Measurements from ENCODE around the gene PIP4K2B. TPM values are rescaled to one million over a fixed set of nuclear protein-coding genes. Genes with fewer than 3 reads are reported as not detected.

The PIP4K2B gene
- polyA plus RNA-seq, 1 donor from 2014 or later = 164 TPM

GRCh38 chr17:38731526-38732294 is 67.6 kb downstream of the PIP4K2B start:
- no peaks in the 10 kb centered on the region for H3K36me3 ChIP-seq (ENCODE audit: insufficient read depth, low read length)
- H3K27me3 ChIP-seq (ENCODE audit: insufficient read depth, low read depth, low read length) = no peaks in the 10 kb centered on the region
- no peak overlapping the region for H3K4me2 ChIP-seq (ENCODE audit: low read length)
- H3K4me3 ChIP-seq (ENCODE audit: low read length) = no peak overlapping the region
- TF ChIP-seq RAD21 (conservative IDR thresholded peaks at IDR 0.05) = no peak
- no peak for TF ChIP-seq EP300 (conservative IDR thresholded peaks at IDR 0.05; ENCODE audit: poor library complexity, severe bottlenecking)
- H3K9me2 ChIP-seq (ENCODE audit: insufficient read depth, low read length) = no peaks in the 10 kb centered on the region
- no peaks in the 10 kb centered on the region for H3K9me3 ChIP-seq (ENCODE audit: low read length)
- H2AFZ ChIP-seq (ENCODE audit: low read depth, low read length) = no peak overlapping the region
- H3F3A ChIP-seq (ENCODE audit: insufficient read depth, low read length, poor library complexity, severe bottlenecking) = no peaks in the 10 kb centered on the region
- no peaks in the 10 kb centered on the region for H4K20me1 ChIP-seq (ENCODE audit: insufficient read depth)
- H3K9ac ChIP-seq (ENCODE audit: low read length) = no peak overlapping the region
- no peak overlapping the region for H3K27ac ChIP-seq (ENCODE audit: low read length)
- H3K79me2 ChIP-seq (replicated peaks; ENCODE audit: insufficient read depth, low read length) = no peaks in the 10 kb centered on the region

- no peaks in the 10 kb centered on the region for H3K36me3 ChIP-seq (ENCODE audit: insufficient read depth, low read length)
- H3K9me3 ChIP-seq (ENCODE audit: low read length) = no peaks in the 10 kb centered on the region
- no peaks in the 10 kb centered on the region for H3K27me3 ChIP-seq (ENCODE audit: insufficient read depth, low read depth, low read length)
- TF ChIP-seq EP300 (conservative IDR thresholded peaks at IDR 0.05; ENCODE audit: poor library complexity, severe bottlenecking) = no peak
- no peak for TF ChIP-seq SMC3 (conservative IDR thresholded peaks at IDR 0.05; ENCODE audit: poor library complexity)
- TF ChIP-seq MXI1 (conservative IDR thresholded peaks at IDR 0.05; ENCODE audit: poor library complexity, severe bottlenecking) = no peak
- no peak for TF ChIP-seq EZH2 (IDR thresholded peaks at IDR 0.05; ENCODE audit: borderline replicate concordance, insufficient read depth, low read length, poor library complexity, severe bottlenecking)
- no peak for TF ChIP-seq CTCF (IDR thresholded peaks at IDR 0.05; ENCODE audit: poor library complexity, severe bottlenecking)
- TF ChIP-seq REST (IDR thresholded peaks at IDR 0.05; ENCODE audit: borderline replicate concordance) = no peak
- peak; percentile 19 for TF ChIP-seq POLR2AphosphoS5 (IDR thresholded peaks at IDR 0.05)
- no peak for TF ChIP-seq TAF1 (IDR thresholded peaks at IDR 0.05; ENCODE audit: low read depth)
- H3K4me3 ChIP-seq (ENCODE audit: low read length) = peak overlapping the region; percentile 61
- no peaks in the 10 kb centered on the region for H4K20me1 ChIP-seq (ENCODE audit: insufficient read depth)
- H3K9ac ChIP-seq (ENCODE audit: low read length) = peak overlapping the region; percentile 53
- H3K4me2 ChIP-seq (ENCODE audit: low read length) = peak overlapping the region; percentile 51
- H2AFZ ChIP-seq (ENCODE audit: low read depth, low read length) = no peak overlapping the region
- H3F3A ChIP-seq (ENCODE audit: insufficient read depth, low read length, poor library complexity, severe bottlenecking) = no peaks in the 10 kb centered on the region
- H3K9me2 ChIP-seq (ENCODE audit: insufficient read depth, low read length) = no peaks in the 10 kb centered on the region
- H3K27ac ChIP-seq (ENCODE audit: low read length) = no peak overlapping the region
- no peaks in the 10 kb centered on the region for H3K79me2 ChIP-seq (replicated peaks; ENCODE audit: insufficient read depth, low read length)
Observed at GRCh38 chr17:38730526-38731379, 68.6 kb downstream of the PIP4K2B start.

Measured in neural cell (in vitro differentiated cells).